Duodenal mucosa (tissue), 2 donors: Measurements from ENCODE around the gene MGA.

Experiments used
- H3K27ac ChIP-seq: one replicate; pipeline ENCODE4 v1.7.0; 2013; ENCODE audit warnings: low read depth, low read length
- H3K27me3 ChIP-seq, 2 donors: one replicate each; pipeline ENCODE4 v1.7.0; 2013; ENCODE audit warnings: low read length in 2 of 2, control low read depth in 1 of 2; ENCODE audit not compliant: insufficient read depth in 2 of 2, control insufficient read depth in 1 of 2
- H3K36me3 ChIP-seq, 2 donors: one replicate each; pipeline ENCODE4 v1.7.0; 2013; ENCODE audit warnings: low read length in 2 of 2, control low read depth in 1 of 2; ENCODE audit not compliant: insufficient read depth in 2 of 2, control insufficient read depth in 1 of 2
- H3K4me1 ChIP-seq, 2 donors: one replicate each; pipeline ENCODE4 v1.7.0; 2013; ENCODE audit warnings: low read length in 2 of 2, control low read depth in 1 of 2; ENCODE audit not compliant: insufficient read depth in 2 of 2, control insufficient read depth in 1 of 2
- H3K4me3 ChIP-seq, 2 donors: one replicate each; pipeline ENCODE4 v1.7.0; 2013; ENCODE audit warnings: low read length in 2 of 2, low read depth in 1 of 2
- H3K9ac ChIP-seq, 2 donors: one replicate each; pipeline ENCODE4 v1.7.0; 2013; ENCODE audit warnings: low read length in 2 of 2, low read depth in 1 of 2
- H3K9me3 ChIP-seq, 2 donors: one replicate each; pipeline ENCODE4 v1.7.0; 2013; ENCODE audit warnings: low read length in 2 of 2, control low read depth in 1 of 2; ENCODE audit not compliant: control insufficient read depth in 1 of 2

MGA gene

DNA sequence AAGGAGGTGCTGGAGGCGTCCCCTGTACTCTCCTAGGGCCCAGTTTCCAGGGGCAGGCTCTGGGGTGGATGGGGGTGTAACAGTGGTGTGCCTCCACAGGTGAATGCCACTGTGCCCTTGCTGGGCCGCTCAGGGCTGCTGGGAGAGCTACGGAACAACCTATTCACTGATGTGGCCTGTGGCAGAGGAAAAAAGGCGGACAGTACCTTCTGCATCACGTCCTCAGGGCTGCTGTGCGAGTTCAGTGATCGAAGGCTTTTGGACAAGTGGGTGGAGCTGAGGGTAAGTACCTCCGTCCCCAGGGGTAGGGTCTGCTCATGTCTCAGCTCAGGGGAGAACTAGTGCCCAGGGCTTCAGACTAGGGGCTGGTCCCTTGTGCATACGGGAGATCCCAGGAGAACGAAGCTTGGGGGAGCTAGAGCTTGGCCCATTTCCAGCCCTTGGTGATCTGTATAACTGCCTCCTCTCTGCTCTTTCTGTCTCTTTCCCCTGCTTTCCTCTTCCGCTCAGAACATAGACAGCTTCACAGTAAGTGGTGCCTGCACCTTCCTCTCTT is 152.7 kb downstream of the MGA start:
- Histone ChIP-seq H3K27ac (no peak overlapping the region), H3K4me3 (no peak overlapping the region), H3K36me3 (peaks cover 10 to 55% of the 10 kb centered on the region in 2 donors), H3K27me3 (no peaks in the 10 kb centered on the region), H3K4me1 (no peaks in the 10 kb centered on the region), H3K9me3 (no peaks in the 10 kb centered on the region), H3K9ac (no peak overlapping the region)

DNA sequence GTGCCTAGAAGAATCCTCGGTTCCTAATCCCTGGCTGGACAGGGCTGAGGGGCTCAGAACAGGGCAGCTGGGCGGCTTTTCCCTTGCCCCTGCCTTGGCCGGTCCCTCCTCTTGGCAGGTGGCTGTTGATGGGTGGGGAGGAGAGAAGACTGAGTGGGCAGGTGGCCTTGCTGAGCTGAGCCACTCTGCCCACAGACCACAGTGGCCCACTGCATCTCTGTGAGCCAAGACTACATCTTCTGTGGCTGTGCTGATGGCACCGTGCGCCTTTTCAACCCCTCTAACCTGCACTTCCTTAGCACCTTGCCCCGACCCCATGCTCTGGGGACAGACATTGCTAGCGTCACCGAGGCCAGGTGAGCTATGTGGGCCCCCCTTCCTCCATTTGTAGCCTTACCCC is 153.2 kb downstream of the MGA start:
- peaks cover 15 to 61% of the 10 kb centered on the region in 2 donors for H3K36me3 ChIP-seq
- no peak overlapping the region for H3K9ac ChIP-seq
- H3K9me3 ChIP-seq: no peaks in the 10 kb centered on the region
- no peak overlapping the region for H3K4me3 ChIP-seq
- no peaks in the 10 kb centered on the region for H3K4me1 ChIP-seq
- no peaks in the 10 kb centered on the region for H3K27me3 ChIP-seq
- no peak overlapping the region for H3K27ac ChIP-seq

DNA sequence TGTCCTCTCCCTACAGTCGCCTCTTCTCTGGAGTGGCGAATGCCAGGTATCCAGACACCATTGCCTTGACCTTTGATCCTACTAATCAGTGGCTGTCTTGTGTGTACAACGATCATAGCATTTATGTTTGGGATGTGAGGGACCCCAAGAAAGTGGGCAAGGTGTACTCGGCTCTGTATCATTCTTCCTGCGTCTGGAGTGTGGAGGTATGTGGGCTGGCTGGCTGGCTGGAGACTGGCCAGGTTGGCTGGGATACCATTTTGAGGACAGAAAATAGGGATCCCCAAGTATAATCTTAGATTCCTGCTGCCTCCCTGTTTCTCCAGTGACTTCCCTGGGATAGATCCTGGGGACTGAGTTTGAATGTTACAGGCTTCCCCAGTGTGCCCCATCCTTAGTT is 154.3 kb downstream of the MGA start:
- Histone ChIP-seq H3K27me3 (no peaks in the 10 kb centered on the region), H3K4me3 (no peak overlapping the region), H3K4me1 (no peaks in the 10 kb centered on the region), H3K27ac (no peak overlapping the region), H3K9ac (no peak overlapping the region), H3K36me3 (peaks cover 21 to 70% of the 10 kb centered on the region in 2 donors), H3K9me3 (no peaks in the 10 kb centered on the region)

DNA sequence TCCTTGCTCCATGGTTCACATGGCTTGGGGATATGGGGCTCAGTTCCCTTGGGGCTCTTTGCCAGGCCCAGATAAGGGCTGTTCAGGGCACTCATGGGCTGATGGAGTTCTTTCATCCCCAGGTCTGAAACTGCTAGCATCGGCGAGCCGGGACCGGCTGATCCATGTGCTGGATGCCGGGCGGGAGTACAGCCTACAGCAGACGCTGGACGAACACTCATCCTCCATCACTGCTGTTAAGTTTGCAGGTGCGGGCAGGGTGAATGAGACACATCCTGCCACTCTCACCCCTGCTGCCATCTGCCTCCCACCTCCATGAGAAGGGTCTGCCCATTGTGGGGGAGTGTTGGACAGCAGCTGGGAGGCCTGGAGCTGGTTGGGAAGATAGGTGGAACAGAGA is 156.6 kb downstream of the MGA start:
- Histone ChIP-seq H3K27ac (no peak overlapping the region), H3K9me3 (no peaks in the 10 kb centered on the region), H3K36me3 (peaks cover 21 to 84% of the 10 kb centered on the region in 2 donors), H3K27me3 (no peaks in the 10 kb centered on the region), H3K4me1 (peaks cover 6% of the 10 kb centered on the region in 2 donors), H3K9ac (no peak overlapping the region), H3K4me3 (no peak overlapping the region)

DNA sequence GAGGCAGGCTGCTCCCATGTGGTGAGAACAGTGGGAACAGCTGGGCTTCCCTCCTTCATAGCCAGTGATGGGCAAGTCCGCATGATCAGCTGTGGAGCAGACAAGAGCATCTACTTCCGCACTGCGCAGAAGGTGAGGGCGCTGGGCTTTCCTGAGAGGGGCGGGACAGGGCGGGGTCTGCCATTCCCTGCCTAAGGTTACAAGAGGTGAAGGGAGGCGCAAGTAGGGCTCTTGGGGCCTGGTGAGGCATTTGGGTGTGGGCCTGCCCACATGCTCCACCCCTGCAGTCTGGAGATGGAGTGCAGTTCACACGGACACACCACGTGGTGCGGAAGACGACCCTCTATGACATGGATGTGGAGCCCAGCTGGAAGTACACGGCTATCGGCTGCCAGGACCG is 157.1 kb downstream of the MGA start:
- Histone ChIP-seq H3K27ac (no peak overlapping the region), H3K27me3 (no peaks in the 10 kb centered on the region), H3K36me3 (peaks cover 20 to 87% of the 10 kb centered on the region in 2 donors), H3K9me3 (no peaks in the 10 kb centered on the region), H3K4me3 (no peak overlapping the region), H3K9ac (no peak overlapping the region), H3K4me1 (peaks cover 6 to 7% of the 10 kb centered on the region in 2 donors)

- Histone ChIP-seq H3K9me3 (no peaks in the 10 kb centered on the region), H3K27ac (no peak overlapping the region), H3K4me1 (peaks cover 6 to 7% of the 10 kb centered on the region in 2 donors), H3K4me3 (no peak overlapping the region), H3K27me3 (no peaks in the 10 kb centered on the region), H3K36me3 (peaks cover 17 to 87% of the 10 kb centered on the region in 2 donors), H3K9ac (no peak overlapping the region)
These were observed 157.6 kb downstream of the MGA start for GRCh38 chr15:41817781-41818180.

GRCh38 chr15:41819455-41820050 is 159.3 kb downstream of the MGA start:
- H3K27me3 ChIP-seq: no peaks in the 10 kb centered on the region
- H3K9ac ChIP-seq: no peak overlapping the region
- H3K36me3 ChIP-seq: peaks cover 30 to 86% of the 10 kb centered on the region in 2 donors

DNA sequence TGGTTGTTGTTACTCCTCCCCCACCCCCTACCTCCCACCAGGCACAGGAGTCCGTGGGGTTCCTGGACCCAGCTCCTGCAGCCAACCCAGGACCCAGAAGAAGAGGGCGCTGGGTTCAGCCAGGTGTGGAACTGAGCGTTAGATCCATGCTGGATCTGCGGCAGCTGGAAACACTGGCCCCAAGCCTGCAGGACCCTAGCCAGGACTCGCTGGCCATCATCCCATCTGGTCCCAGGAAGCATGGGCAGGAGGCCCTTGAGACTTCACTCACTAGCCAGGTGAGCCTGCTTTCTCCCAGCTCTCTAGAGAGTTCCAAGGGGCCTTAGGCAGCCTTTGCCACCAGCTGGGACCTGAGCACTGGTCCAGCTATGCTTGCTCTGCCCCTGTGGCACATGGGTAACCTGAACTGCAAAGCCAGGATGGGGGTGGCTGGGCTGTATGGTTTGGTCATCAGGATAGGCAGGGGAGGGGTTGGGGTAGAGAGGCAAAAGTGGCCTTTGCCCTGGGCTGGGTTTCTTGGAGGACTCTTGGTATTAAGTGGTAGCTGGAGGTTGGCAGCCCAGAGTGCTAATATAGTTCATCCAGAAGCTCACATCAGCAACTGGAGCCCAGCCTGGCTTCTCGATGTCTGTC is 160.7 kb downstream of the MGA start:
- Histone ChIP-seq H3K4me3 (no peak overlapping the region), H3K9me3 (no peaks in the 10 kb centered on the region), H3K4me1 (peaks cover 6 to 7% of the 10 kb centered on the region in 2 donors), H3K27me3 (no peaks in the 10 kb centered on the region), H3K27ac (no peak overlapping the region), H3K9ac (no peak overlapping the region), H3K36me3 (peaks cover 30 to 75% of the 10 kb centered on the region in 2 donors)

More at GRCh38 chr15:41819455-41820050, 159.3 kb downstream of the MGA start:
- H3K4me1 ChIP-seq: peaks cover 6 to 7% of the 10 kb centered on the region in 2 donors
- H3K9me3 ChIP-seq: no peaks in the 10 kb centered on the region
- H3K27ac ChIP-seq: no peak overlapping the region
- no peak overlapping the region for H3K4me3 ChIP-seq

- Histone ChIP-seq H3K36me3 (peaks cover 30 to 65% of the 10 kb centered on the region in 2 donors), H3K9me3 (no peaks in the 10 kb centered on the region), H3K4me3 (no peak overlapping the region), H3K27me3 (no peaks in the 10 kb centered on the region), H3K27ac (no peak overlapping the region), H3K4me1 (peaks cover 6 to 7% of the 10 kb centered on the region in 2 donors), H3K9ac (no peak overlapping the region)
These were observed 161.6 kb downstream of the MGA start for GRCh38 chr15:41821831-41822230.

DNA sequence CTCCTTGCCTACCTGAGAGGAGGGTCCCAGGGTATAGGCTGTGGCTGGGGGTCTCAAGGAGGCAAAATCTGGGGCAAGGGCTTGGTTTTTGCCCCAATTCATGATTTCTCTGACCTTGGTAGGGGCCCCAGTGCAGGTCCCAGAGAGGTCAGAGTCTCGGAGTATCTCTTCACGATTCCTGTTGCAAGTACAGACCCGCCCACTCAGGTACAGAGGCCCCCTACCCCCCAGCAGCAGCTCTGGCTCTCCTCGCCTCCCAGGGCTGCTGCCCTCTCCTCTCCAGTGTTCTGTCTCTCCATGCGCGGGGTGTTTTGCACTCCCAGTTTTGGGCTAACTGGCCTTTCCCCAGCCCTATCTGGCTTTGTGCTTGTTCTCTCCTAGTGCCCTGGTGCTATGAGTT is 162.3 kb downstream of the MGA start:
- H3K36me3 ChIP-seq: peaks cover 28 to 59% of the 10 kb centered on the region in 2 donors
- no peak overlapping the region for H3K9ac ChIP-seq
- no peaks in the 10 kb centered on the region for H3K27me3 ChIP-seq
- H3K4me1 ChIP-seq: peaks cover 7 to 10% of the 10 kb centered on the region in 2 donors
- H3K27ac ChIP-seq: no peak overlapping the region
- no peak overlapping the region for H3K4me3 ChIP-seq
- H3K9me3 ChIP-seq: no peaks in the 10 kb centered on the region
